ENCODE measurements around the gene STK25. TPM values are rescaled to one million over a fixed set of nuclear protein-coding genes. Genes with fewer than 3 reads are reported as not detected.

STK25 gene
- polyA plus RNA-seq, 1 donor from 2014 or later, result 580 TPM

DNA sequence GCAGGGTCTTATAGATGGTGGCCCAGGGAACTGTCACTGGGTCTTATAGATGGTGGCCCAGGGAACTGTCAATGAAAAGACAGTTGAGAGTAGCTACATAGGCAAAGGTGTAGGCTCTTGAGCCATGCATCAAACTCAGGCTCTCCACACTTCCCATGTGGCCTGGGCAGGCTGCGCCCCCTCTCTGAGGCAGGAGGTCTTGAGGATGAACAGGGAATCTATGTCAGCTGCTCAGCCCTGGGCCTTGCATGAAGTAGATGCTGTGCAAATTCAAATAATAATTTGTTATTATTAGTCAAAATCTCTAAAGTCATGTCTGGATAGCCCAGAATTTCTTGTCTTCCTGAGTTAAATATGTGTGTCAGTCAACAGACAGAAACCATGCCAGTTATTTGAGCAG is 26.7 kb downstream of the STK25 start:
- Histone ChIP-seq H3F3A (ENCODE audit: insufficient read depth, low read length, poor library complexity, severe bottlenecking) (no peaks in the 10 kb centered on the region), H3K79me2 (replicated peaks; ENCODE audit: insufficient read depth, low read length) (no peaks in the 10 kb centered on the region), H3K27ac (ENCODE audit: low read length) (no peak overlapping the region), H3K4me2 (ENCODE audit: low read length) (no peak overlapping the region), H4K20me1 (ENCODE audit: insufficient read depth) (no peaks in the 10 kb centered on the region), H2AFZ (ENCODE audit: low read depth, low read length) (no peak overlapping the region), H3K9me3 (ENCODE audit: low read length) (no peaks in the 10 kb centered on the region), H3K9ac (ENCODE audit: low read length) (no peak overlapping the region), H3K27me3 (ENCODE audit: insufficient read depth, low read depth, low read length) (no peaks in the 10 kb centered on the region), H3K9me2 (ENCODE audit: insufficient read depth, low read length) (no peaks in the 10 kb centered on the region), H3K36me3 (ENCODE audit: insufficient read depth, low read length) (no peaks in the 10 kb centered on the region), H3K4me3 (ENCODE audit: low read length) (no peak overlapping the region)
- TF ChIP-seq EP300 (conservative IDR thresholded peaks at IDR 0.05; ENCODE audit: poor library complexity, severe bottlenecking), result no peak
- TF ChIP-seq SMC3 (conservative IDR thresholded peaks at IDR 0.05; ENCODE audit: poor library complexity), result no peak
- TF ChIP-seq RAD21 (conservative IDR thresholded peaks at IDR 0.05), result no peak
- no peak for TF ChIP-seq POLR2AphosphoS5 (IDR thresholded peaks at IDR 0.05)
- TF ChIP-seq MXI1 (conservative IDR thresholded peaks at IDR 0.05; ENCODE audit: poor library complexity, severe bottlenecking), result no peak
- TF ChIP-seq, protein P1, sequence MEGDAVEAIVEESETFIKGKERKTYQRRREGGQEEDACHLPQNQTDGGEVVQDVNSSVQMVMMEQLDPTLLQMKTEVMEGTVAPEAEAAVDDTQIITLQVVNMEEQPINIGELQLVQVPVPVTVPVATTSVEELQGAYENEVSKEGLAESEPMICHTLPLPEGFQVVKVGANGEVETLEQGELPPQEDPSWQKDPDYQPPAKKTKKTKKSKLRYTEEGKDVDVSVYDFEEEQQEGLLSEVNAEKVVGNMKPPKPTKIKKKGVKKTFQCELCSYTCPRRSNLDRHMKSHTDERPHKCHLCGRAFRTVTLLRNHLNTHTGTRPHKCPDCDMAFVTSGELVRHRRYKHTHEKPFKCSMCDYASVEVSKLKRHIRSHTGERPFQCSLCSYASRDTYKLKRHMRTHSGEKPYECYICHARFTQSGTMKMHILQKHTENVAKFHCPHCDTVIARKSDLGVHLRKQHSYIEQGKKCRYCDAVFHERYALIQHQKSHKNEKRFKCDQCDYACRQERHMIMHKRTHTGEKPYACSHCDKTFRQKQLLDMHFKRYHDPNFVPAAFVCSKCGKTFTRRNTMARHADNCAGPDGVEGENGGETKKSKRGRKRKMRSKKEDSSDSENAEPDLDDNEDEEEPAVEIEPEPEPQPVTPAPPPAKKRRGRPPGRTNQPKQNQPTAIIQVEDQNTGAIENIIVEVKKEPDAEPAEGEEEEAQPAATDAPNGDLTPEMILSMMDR (IDR thresholded peaks at IDR 0.05; ENCODE audit: poor library complexity, severe bottlenecking), result no peak
- TF ChIP-seq, protein P2, sequence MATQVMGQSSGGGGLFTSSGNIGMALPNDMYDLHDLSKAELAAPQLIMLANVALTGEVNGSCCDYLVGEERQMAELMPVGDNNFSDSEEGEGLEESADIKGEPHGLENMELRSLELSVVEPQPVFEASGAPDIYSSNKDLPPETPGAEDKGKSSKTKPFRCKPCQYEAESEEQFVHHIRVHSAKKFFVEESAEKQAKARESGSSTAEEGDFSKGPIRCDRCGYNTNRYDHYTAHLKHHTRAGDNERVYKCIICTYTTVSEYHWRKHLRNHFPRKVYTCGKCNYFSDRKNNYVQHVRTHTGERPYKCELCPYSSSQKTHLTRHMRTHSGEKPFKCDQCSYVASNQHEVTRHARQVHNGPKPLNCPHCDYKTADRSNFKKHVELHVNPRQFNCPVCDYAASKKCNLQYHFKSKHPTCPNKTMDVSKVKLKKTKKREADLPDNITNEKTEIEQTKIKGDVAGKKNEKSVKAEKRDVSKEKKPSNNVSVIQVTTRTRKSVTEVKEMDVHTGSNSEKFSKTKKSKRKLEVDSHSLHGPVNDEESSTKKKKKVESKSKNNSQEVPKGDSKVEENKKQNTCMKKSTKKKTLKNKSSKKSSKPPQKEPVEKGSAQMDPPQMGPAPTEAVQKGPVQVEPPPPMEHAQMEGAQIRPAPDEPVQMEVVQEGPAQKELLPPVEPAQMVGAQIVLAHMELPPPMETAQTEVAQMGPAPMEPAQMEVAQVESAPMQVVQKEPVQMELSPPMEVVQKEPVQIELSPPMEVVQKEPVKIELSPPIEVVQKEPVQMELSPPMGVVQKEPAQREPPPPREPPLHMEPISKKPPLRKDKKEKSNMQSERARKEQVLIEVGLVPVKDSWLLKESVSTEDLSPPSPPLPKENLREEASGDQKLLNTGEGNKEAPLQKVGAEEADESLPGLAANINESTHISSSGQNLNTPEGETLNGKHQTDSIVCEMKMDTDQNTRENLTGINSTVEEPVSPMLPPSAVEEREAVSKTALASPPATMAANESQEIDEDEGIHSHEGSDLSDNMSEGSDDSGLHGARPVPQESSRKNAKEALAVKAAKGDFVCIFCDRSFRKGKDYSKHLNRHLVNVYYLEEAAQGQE (IDR thresholded peaks at IDR 0.05; ENCODE audit: borderline replicate concordance), result no peak
- no peak for TF ChIP-seq EZH2 (IDR thresholded peaks at IDR 0.05; ENCODE audit: borderline replicate concordance, insufficient read depth, low read length, poor library complexity, severe bottlenecking)
- TF ChIP-seq TAF1 (IDR thresholded peaks at IDR 0.05; ENCODE audit: low read depth), result no peak

DNA sequence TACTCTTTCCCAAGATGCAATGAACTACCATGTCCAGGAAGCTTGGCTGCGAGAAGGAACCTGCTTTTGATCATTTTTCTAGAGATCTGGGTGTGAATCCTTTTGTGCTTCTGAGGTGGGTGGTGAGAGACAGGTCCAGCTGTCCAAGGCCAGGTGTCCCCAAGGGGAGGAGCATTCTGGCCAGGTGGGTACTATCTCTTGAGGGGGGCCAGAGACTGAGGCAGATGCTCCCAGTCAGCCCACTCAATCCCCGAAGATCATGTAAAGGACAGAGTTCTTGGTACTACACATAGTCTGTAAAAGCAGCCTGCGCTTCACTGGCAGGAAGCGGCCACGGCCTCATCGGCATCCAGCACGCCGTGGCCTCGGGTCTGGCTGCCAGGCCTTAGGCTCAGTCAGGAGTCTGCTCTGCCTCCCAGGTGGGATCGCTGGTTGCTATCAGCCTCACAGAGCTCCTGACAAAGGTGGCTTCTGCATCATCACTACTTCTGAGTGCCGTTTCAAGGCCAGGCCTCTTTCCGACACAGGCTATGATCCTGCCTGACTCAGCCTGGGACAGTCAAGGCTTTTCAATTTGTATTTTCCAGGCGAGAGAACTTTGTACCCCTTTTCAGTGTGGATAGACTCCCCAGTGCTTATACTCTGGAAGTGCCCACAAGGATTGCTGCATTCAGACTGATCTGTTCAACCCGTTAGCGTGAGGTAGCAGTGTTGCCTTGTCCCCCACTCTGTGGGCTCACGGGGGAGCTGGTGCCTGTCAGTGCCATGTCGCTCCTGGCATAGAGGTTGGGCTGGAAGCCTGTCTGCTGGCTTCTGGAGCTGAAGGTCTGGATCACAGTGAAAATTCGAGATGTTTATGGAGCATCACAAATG is 29.1 kb downstream of the STK25 start:
- H3K4me3 ChIP-seq (ENCODE audit: low read length), result no peak overlapping the region
- no peak overlapping the region for H3K9ac ChIP-seq (ENCODE audit: low read length)
- no peaks in the 10 kb centered on the region for H3K9me3 ChIP-seq (ENCODE audit: low read length)
- no peak overlapping the region for H3K27ac ChIP-seq (ENCODE audit: low read length)
- no peaks in the 10 kb centered on the region for H3K9me2 ChIP-seq (ENCODE audit: insufficient read depth, low read length)
- H3K36me3 ChIP-seq (ENCODE audit: insufficient read depth, low read length), result no peaks in the 10 kb centered on the region
- H3K79me2 ChIP-seq (replicated peaks; ENCODE audit: insufficient read depth, low read length), result no peaks in the 10 kb centered on the region
- H3F3A ChIP-seq (ENCODE audit: insufficient read depth, low read length, poor library complexity, severe bottlenecking), result no peaks in the 10 kb centered on the region
- TF ChIP-seq RAD21 (conservative IDR thresholded peaks at IDR 0.05) (no peak), SMC3 (conservative IDR thresholded peaks at IDR 0.05; ENCODE audit: poor library complexity) (no peak), EP300 (conservative IDR thresholded peaks at IDR 0.05; ENCODE audit: poor library complexity, severe bottlenecking) (no peak), POLR2AphosphoS5 (IDR thresholded peaks at IDR 0.05) (no peak), EZH2 (IDR thresholded peaks at IDR 0.05; ENCODE audit: borderline replicate concordance, insufficient read depth, low read length, poor library complexity, severe bottlenecking) (no peak), TAF1 (IDR thresholded peaks at IDR 0.05; ENCODE audit: low read depth) (no peak), MXI1 (conservative IDR thresholded peaks at IDR 0.05; ENCODE audit: poor library complexity, severe bottlenecking) (no peak)
- TF ChIP-seq, protein P1 (IDR thresholded peaks at IDR 0.05; ENCODE audit: poor library complexity, severe bottlenecking), result no peak
- TF ChIP-seq, protein P2 (IDR thresholded peaks at IDR 0.05; ENCODE audit: borderline replicate concordance), result no peak
- no peaks in the 10 kb centered on the region for H4K20me1 ChIP-seq (ENCODE audit: insufficient read depth)
- no peak overlapping the region for H3K4me2 ChIP-seq (ENCODE audit: low read length)
- no peaks in the 10 kb centered on the region for H3K27me3 ChIP-seq (ENCODE audit: insufficient read depth, low read depth, low read length)
- H2AFZ ChIP-seq (ENCODE audit: low read depth, low read length), result no peak overlapping the region
